Mesenchymal stem cell (in vitro differentiated cells and primary cell): ENCODE data around the gene UAP1.

Experiments used
- DNase-seq: peaks from one replicate; pipeline ENCODE4 v3.0.0-alpha.2; 2013
- H2AFZ ChIP-seq: one replicate; pipeline ENCODE4 v1.6.1; 2013; ENCODE audit warnings: low read depth, mild to moderate bottlenecking, control low read depth, inconsistent platforms, low read length, moderate library complexity
- H2AK5ac ChIP-seq: 2 replicates; pipeline ENCODE4 v1.6.1; 2013; ENCODE audit warnings: low read length, moderate library complexity, mild to moderate bottlenecking, inconsistent platforms; ENCODE audit not compliant: severe bottlenecking
- H2BK120ac ChIP-seq: one replicate; pipeline ENCODE4 v1.6.1; 2013; ENCODE audit warnings: low read depth, mild to moderate bottlenecking, inconsistent platforms, low read length, moderate library complexity
- H2BK12ac ChIP-seq, 2 experiments: one replicate each; pipeline ENCODE4 v1.6.1; 2013; ENCODE audit warnings: inconsistent platforms in 2 of 2, low read length in 2 of 2, mild to moderate bottlenecking in 2 of 2, moderate library complexity in 2 of 2, control low read depth in 1 of 2
- H2BK15ac ChIP-seq: one replicate; pipeline ENCODE4 v1.6.1; 2013; ENCODE audit warnings: mild to moderate bottlenecking, low read depth, inconsistent platforms; ENCODE audit not compliant: poor library complexity, severe bottlenecking
- H2BK5ac ChIP-seq: 2 replicates; pipeline ENCODE4 v1.6.1; 2013; ENCODE audit warnings: low read depth, mild to moderate bottlenecking, low read length, control low read depth, inconsistent platforms; ENCODE audit not compliant: poor library complexity, severe bottlenecking
- H3K14ac ChIP-seq, 2 experiments: one replicate each; pipeline ENCODE4 v1.6.1; 2013; ENCODE audit warnings: inconsistent platforms in 2 of 2, low read length in 2 of 2, control low read depth in 1 of 2, mild to moderate bottlenecking in 1 of 2, moderate library complexity in 1 of 2
- H3K18ac ChIP-seq, 2 experiments: one replicate each; pipeline ENCODE4 v1.6.1; 2013; ENCODE audit warnings: inconsistent platforms in 2 of 2, low read length in 2 of 2, control low read depth in 1 of 2, low read depth in 1 of 2, mild to moderate bottlenecking in 1 of 2
- H3K23ac ChIP-seq, 2 experiments: one replicate each; pipeline ENCODE4 v1.6.1; 2013; ENCODE audit warnings: inconsistent platforms in 2 of 2, low read length in 2 of 2, mild to moderate bottlenecking in 2 of 2, moderate library complexity in 2 of 2, control low read depth in 1 of 2
- H3K27ac ChIP-seq: 2 replicates; pipeline ENCODE4 v1.5.1; 2013; ENCODE audit warnings: mild to moderate bottlenecking, moderate library complexity, low read length, control low read depth, inconsistent platforms; ENCODE audit not compliant: poor library complexity, severe bottlenecking
- H3K27me3 ChIP-seq, 2 experiments: 2 replicates each; pipeline versions ENCODE4 v1.6.1 to v1.7.0; 2013; ENCODE audit warnings: low read length in 2 of 2, mild to moderate bottlenecking in 2 of 2, moderate library complexity in 2 of 2, control low read depth in 1 of 2, inconsistent platforms in 1 of 2; ENCODE audit not compliant: control insufficient read depth in 1 of 2, insufficient read depth in 1 of 2
- H3K36me3 ChIP-seq, 2 experiments: 2 replicates each; pipeline versions ENCODE4 v1.6.1 to v1.7.0; 2013; ENCODE audit warnings: low read length in 2 of 2, control low read depth in 1 of 2, inconsistent platforms in 1 of 2, low read depth in 1 of 2, mild to moderate bottlenecking in 1 of 2; ENCODE audit not compliant: insufficient read depth in 2 of 2, control insufficient read depth in 1 of 2
- H3K4ac ChIP-seq, 2 experiments: one replicate each; pipeline ENCODE4 v1.6.1; 2013; ENCODE audit warnings: inconsistent platforms in 2 of 2, low read length in 2 of 2, mild to moderate bottlenecking in 2 of 2, moderate library complexity in 2 of 2, control low read depth in 1 of 2, low read depth in 1 of 2
- H3K4me1 ChIP-seq: 2 replicates; pipeline ENCODE4 v1.6.1; 2013; ENCODE audit warnings: low read depth, low read length, control low read depth; ENCODE audit not compliant: control insufficient read depth, insufficient read depth
- H3K4me2 ChIP-seq: 2 replicates; pipeline ENCODE4 v1.6.1; 2013; ENCODE audit warnings: low read length, mild to moderate bottlenecking, inconsistent platforms; ENCODE audit not compliant: poor library complexity, severe bottlenecking
- H3K4me3 ChIP-seq, 2 experiments: 2 replicates each; pipeline versions ENCODE4 v1.5.1 to v1.7.0; 2013; ENCODE audit warnings: low read length in 2 of 2, mild to moderate bottlenecking in 2 of 2, control low read depth in 1 of 2, low read depth in 1 of 2; ENCODE audit not compliant: insufficient read depth in 1 of 2
- H3K79me1 ChIP-seq: replicated peaks from 2 replicates; pipeline ENCODE4 v1.6.1; 2013; ENCODE audit warnings: mild to moderate bottlenecking, control low read depth, low read length, inconsistent platforms; ENCODE audit not compliant: poor library complexity, severe bottlenecking
- H3K9ac ChIP-seq: 2 replicates; pipeline ENCODE4 v1.7.0; 2013; ENCODE audit warnings: mild to moderate bottlenecking, low read length, moderate library complexity
- H3K9me3 ChIP-seq: 2 replicates; pipeline ENCODE4 v1.7.0; 2013; ENCODE audit warnings: mild to moderate bottlenecking, low read length; ENCODE audit not compliant: control insufficient read depth
- H4K8ac ChIP-seq: one replicate; pipeline ENCODE4 v1.6.1; 2013; ENCODE audit warnings: inconsistent platforms, mild to moderate bottlenecking, low read length, moderate library complexity
- H4K91ac ChIP-seq: one replicate; pipeline ENCODE4 v1.6.1; 2013; ENCODE audit warnings: mild to moderate bottlenecking, low read length, inconsistent platforms
- WGBS: methylation state at CpG from one replicate; pipeline ENCODE4 v1.1.7; 2013; ENCODE audit warnings: mixed read lengths; 5-methylcytosine and 5-hydroxymethylcytosine counted together

The UAP1 gene

DNA sequence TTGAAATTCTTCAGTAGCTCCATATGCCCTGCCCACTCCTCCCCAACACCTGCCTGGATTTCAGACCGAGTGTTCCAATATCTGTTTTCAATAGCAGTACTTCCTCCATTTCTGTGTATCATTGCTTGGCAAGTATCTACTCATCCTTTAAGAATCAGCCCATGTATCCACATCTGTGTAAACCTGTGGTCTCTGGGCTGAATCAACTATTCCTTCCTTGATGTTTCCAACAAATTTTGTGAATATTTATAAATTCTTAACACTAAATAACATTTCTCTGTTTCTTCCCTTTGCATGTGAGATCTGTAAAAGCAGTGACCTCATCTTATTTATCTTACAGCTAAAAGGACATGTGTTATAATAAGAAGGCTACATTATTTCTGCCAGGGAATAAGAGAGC, 26.0 kb upstream of the UAP1 start:
- no peak overlapping the region for H4K91ac ChIP-seq
- no peak overlapping the region for H2AK5ac ChIP-seq
- no peaks in the 10 kb centered on the region for H3K27me3 ChIP-seq
- H3K4me2 ChIP-seq = no peak overlapping the region
- peaks cover 3 to 4% of the 10 kb centered on the region in 2 experiments for H3K36me3 ChIP-seq
- no peaks in the 10 kb centered on the region for H3K79me1 ChIP-seq
- no peak overlapping the region for H3K23ac ChIP-seq
- no peak for DNase-seq
- no peak overlapping the region for H2BK15ac ChIP-seq
- H3K4me3 ChIP-seq = no peak overlapping the region
- no peak overlapping the region for H3K9ac ChIP-seq
- no peaks in the 10 kb centered on the region for H3K4me1 ChIP-seq
- H3K4ac ChIP-seq = no peak overlapping the region
- no peak overlapping the region for H3K18ac ChIP-seq
- 70% methylated on average over 1 of the region's 1 CpG for WGBS
- H3K14ac ChIP-seq = no peak overlapping the region
- H2BK120ac ChIP-seq = no peak overlapping the region
- H3K27ac ChIP-seq = no peak overlapping the region
- no peaks in the 10 kb centered on the region for H3K9me3 ChIP-seq
- no peak overlapping the region for H2AFZ ChIP-seq
- no peak overlapping the region for H2BK12ac ChIP-seq
- no peak overlapping the region for H4K8ac ChIP-seq
- no peak overlapping the region for H2BK5ac ChIP-seq

DNA sequence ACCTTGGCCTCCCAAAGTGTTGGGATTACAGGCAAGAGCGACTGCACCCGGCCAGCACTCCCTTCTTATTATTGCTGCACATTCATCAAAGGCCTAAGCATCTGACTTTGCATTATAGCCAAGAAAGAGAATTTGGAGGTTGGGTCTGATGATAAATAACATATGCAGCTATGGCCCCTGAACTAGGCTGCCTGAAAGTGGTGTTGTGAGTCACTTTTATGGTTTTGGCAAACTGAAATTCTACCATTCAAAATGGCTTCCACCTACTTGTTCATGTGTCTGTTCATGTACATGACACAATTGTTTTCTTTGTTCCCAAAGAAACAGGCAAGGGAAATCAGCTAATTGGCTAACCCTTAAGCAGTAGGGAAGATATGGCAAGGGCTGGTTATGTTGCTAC, 25.0 kb upstream of the UAP1 start:
- Histone ChIP-seq H3K14ac (no peak overlapping the region), H3K4me2 (no peak overlapping the region), H3K9me3 (no peaks in the 10 kb centered on the region), H3K18ac (no peak overlapping the region), H2BK5ac (no peak overlapping the region), H3K4ac (no peak overlapping the region), H3K4me1 (peaks cover 1% of the 10 kb centered on the region), H2AK5ac (no peak overlapping the region), H2AFZ (no peak overlapping the region), H2BK120ac (no peak overlapping the region), H3K27ac (no peak overlapping the region), H3K23ac (no peak overlapping the region), H3K9ac (no peak overlapping the region), H3K79me1 (no peaks in the 10 kb centered on the region), H4K91ac (no peak overlapping the region), H2BK12ac (no peak overlapping the region), H3K4me3 (no peak overlapping the region), H4K8ac (no peak overlapping the region), H3K36me3 (peaks cover 3% of the 10 kb centered on the region in 2 experiments), H2BK15ac (no peak overlapping the region), H3K27me3 (no peaks in the 10 kb centered on the region)
- 100% methylated on average over 2 of the region's 2 CpGs for WGBS
- DNase-seq = peak; percentile 30

DNA sequence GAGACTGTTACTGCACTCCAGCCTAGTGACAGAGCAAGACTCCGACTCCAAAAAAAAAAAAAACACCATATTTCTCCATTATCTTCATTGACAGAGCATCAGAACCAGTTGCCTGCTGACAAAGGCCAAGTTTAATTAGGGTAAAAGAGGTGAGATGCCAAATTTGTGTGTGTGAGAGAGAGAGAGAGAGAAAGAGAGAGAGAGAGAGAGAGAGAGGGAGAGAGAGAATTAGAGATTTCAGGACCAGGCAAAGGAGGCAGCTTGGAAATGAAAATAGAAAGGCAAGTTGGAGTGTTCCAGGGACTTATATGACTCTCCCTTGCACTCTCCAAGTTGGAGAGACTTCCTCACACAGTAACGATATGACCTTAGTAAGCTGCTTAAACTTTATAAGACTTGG, 24.3 kb upstream of the UAP1 start:
- H3K4me2 ChIP-seq = no peak overlapping the region
- no peak overlapping the region for H3K23ac ChIP-seq
- no peak overlapping the region for H3K14ac ChIP-seq
- H3K4me3 ChIP-seq = no peak overlapping the region
- H2BK5ac ChIP-seq = no peak overlapping the region
- no peak overlapping the region for H3K4ac ChIP-seq
- no peak overlapping the region for H2BK120ac ChIP-seq
- peak overlapping the region; percentile 12 for H3K9ac ChIP-seq
- no CpG with 5 or more reads among the region's 2 CpGs for WGBS
- peak overlapping the region; percentile 54 for H2AK5ac ChIP-seq
- H3K18ac ChIP-seq = no peak overlapping the region
- H3K27ac ChIP-seq = peak overlapping the region; percentile 26
- no peaks in the 10 kb centered on the region for H3K27me3 ChIP-seq
- H2BK15ac ChIP-seq = no peak overlapping the region
- peaks cover 2% of the 10 kb centered on the region for H3K4me1 ChIP-seq
- no peak overlapping the region for H2AFZ ChIP-seq
- DNase-seq = no peak
- H4K91ac ChIP-seq = no peak overlapping the region
- no peaks in the 10 kb centered on the region for H3K79me1 ChIP-seq
- no peak overlapping the region for H2BK12ac ChIP-seq
- no peak overlapping the region for H4K8ac ChIP-seq
- peaks cover 3% of the 10 kb centered on the region in 2 experiments for H3K36me3 ChIP-seq
- no peaks in the 10 kb centered on the region for H3K9me3 ChIP-seq

DNA sequence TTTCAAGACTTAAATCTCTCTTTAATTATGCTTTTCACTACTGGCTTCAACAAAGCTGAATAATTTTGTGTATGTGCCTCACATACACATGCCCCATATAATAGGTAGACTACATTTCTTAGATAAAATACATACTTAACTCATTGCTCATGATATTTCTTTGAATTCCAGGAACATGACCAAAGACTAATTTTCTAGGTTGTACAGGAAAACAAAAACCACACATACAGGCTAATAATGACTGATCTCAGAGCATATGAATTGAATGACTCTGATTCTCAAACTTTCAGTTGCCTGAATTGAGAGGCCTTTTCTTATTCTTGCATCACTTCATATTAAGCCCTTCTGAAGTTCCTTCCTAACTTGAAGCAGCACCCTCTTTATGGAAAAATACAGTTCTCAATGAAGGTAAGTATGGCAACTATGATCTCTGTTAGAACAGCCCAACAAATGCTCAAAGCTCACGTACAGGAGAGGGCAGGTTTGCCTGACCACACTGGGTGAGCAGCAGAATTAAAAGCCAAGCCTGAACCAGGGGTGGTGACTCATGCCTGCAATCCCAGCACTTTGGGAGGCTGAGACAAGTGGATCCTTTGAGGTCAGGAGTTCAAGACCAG, 22.6 kb upstream of the UAP1 start:
- 11% methylated on average over 1 of the region's 1 CpG for WGBS
- Histone ChIP-seq H3K18ac (peak overlapping the region in 1 of 2 experiments; percentile 48), H4K91ac (no peak overlapping the region), H2AK5ac (peak overlapping the region; percentile 87), H2BK15ac (no peak overlapping the region), H3K4ac (peak overlapping the region in 1 of 2 experiments; percentile 85), H3K9me3 (no peaks in the 10 kb centered on the region), H4K8ac (peak overlapping the region; percentile 35), H3K79me1 (no peaks in the 10 kb centered on the region), H3K4me1 (peaks cover 2% of the 10 kb centered on the region), H3K4me2 (no peak overlapping the region), H2AFZ (no peak overlapping the region), H3K36me3 (peaks cover 1 to 3% of the 10 kb centered on the region in 2 experiments), H2BK120ac (no peak overlapping the region), H2BK5ac (peak overlapping the region; percentile 62), H3K27me3 (no peaks in the 10 kb centered on the region), H3K9ac (peak overlapping the region; percentile 76), H3K23ac (no peak overlapping the region), H3K4me3 (no peak overlapping the region), H3K27ac (peak overlapping the region; percentile 97), H3K14ac (peak overlapping the region in 1 of 2 experiments; percentile 56), H2BK12ac (peak overlapping the region in 1 of 2 experiments; percentile 68)
- peak; percentile 83 for DNase-seq
